D341Med (cell line): ENCODE data around the gene ZC3H12D.

Experiments
- DNase-seq: peaks from one replicate; pipeline ENCODE4 v3.0.0; 2012; ENCODE audit warnings: low spot score

The ZC3H12D gene

DNA sequence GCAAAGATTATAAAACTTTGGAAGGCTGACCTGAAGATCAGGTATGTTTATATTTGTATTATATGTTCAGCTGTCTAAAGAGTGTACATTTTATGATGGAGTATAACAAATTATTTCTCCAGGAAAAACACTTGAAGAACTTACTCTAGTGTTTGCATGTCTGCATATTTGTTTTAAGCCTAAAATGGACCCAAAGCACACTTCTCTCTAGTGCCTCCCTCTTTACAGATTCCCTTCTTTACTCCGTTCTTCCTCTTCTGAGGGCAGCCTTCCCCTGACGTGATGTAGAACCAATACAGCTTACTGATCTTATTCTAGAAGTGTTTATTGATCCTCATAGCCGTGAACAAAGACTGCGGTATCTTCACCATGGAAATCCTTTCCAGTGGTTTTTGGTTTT is 70.8 kb downstream of the ZC3H12D start:
- no peak for DNase-seq

DNA sequence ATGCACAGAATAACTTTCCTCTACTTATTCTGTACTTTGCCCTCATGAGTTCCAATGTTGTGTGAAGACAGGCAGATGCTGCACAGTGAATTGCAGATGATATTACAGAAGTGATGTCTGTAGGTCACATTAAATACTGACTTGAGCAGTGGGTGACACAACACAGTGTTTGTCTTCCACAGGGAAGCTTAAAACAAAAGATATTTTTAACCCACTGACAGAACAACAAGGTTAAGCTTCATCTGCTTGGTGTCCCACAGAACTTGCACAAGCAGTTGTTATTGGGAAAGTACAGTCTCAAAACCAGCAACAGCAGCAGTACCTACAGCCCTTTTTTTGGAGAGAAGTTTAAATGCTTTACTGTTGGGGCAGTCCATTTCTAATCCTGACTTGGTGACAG is 74.3 kb downstream of the ZC3H12D start:
- DNase-seq, result no peak

- no peak for DNase-seq
These were observed 75.2 kb downstream of the ZC3H12D start for GRCh38 chr6:149409617-149410016.

- DNase-seq, result no peak
These were observed 78.7 kb downstream of the ZC3H12D start for GRCh38 chr6:149405823-149406765.

GRCh38 chr6:149403534-149403933 is 81.3 kb downstream of the ZC3H12D start:
- no peak for DNase-seq

- DNase-seq, result no peak
These were observed 84.8 kb downstream of the ZC3H12D start, which contains the start of gene SUMO4 for GRCh38 chr6:149400050-149400449. TSS of gene SUMO4 (plus strand) at chr6:149400262. CDS start at chr6:149400392, 130 bp downstream.

- no peak for DNase-seq
These were observed 87.4 kb downstream of the ZC3H12D start for GRCh38 chr6:149397384-149397783.
